HG02885 (cell line): ENCODE data around the gene B4GALNT4.
"Not testable (repeated sequence)": the region's sequence is repeated elsewhere in the genome, so short reads cannot be mapped to it uniquely, and the experiment has no call there.

Experiments used
- ATAC-seq: cut with Tn5 transposase; IDR thresholded peaks from one replicate; pipeline ENCODE4 v1.9.1; 2021; ENCODE audit warnings: mild to moderate bottlenecking; ENCODE audit not compliant: unreplicated experiment, poor library complexity

B4GALNT4 gene

DNA sequence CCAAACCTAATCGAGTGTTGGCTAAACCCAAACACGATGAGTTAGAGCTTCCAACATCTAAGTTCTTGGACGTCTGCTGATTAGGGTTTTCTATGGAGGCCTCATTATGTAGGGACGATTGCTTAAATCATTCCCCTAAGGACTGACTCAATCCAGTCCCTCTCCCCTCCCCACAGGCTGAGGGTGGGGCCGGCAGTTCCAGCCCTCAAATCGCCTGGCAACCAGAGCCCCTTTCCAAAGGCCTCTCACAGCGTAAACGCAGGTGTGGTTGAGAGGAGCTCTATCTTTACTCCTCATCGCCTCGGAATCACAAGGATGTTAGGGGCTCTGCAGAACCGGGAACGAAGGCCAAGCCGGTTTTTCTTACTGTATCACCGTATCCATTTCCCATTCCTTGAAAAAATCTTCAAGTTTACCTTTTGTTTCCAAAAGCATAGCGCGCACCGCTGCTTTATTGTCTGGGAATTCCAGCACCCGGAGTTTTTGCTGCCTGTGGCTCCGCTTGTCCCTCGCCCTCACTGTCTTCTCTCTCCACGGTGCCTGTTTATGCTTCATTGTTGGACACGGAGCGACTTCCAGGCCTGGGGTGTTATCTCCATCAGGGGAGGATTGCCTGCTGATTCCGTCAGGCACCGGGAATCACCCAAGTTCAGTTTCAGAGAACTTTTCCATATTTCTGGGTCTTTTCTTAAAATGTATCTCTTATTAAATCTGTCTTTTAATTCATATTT, 34.9 kb upstream of the B4GALNT4 start:
- ATAC-seq, result no peak

DNA sequence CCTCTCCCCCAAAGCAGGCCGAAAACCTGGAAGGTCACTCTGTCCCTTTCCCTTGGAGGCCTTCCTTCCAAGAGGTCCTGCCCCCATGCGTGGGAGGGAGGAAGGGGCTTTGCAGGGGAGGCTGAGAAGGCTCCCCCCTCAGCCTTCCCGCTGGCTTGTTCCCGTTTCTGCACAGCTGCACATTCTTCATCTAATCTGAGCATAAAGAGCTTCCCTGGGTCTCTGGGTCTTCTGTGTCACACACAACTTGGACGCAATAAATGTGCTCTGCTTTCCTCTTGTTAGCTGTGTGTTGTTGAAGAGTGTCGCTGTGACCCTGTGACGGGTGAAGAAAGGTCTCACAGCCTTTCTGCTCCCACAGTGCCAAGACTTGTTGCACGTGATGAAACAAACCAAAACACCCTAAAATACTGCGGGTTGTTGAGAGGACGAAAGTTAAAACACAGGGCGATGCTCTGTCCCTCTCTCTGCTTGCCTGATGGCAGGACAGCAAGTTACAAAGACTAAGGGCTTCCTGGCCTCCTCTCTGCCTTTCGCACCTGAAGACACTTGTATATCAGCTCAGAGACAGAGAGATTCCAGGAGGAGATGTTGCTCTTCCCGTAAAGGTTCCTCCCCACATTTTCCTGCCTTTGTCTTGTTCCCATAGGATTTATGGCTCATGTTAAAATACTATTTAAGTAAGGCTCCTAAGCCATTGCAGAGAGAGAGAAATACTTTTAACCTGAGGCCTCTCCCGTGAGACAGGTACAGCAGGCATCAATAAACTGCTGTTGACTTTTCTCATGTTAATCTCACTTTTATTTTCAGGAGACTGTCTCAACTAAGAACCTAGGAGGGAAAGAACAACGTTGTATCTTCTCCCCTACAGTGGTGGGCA, 33.3 kb upstream of the B4GALNT4 start:
- ATAC-seq, result no peak

DNA sequence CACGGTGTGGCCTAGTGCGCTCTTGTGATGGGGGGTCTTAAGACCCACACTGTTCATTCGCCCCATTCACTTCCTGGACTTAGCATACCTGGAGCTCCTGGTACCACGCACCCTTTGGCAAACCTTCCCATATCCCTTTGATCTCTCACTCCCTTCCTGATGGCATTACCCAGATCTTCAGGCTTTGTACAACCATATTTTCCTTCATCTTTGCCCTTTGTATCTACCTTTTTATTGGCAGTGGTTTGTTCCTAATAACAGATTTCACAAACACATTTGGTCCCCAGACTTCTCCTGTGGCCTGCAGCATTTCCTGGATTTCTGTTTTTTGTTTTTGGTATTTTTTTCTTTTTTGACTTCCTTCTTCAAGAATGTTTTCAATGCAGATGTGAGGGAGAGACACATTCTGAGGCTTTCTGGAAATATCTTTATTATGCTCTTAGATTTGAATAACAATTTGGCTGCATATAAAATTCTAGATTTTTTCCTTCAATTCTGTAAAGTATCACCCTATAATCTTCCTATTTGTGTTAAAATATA, 32.6 kb upstream of the B4GALNT4 start:
- ATAC-seq, result no peak

DNA sequence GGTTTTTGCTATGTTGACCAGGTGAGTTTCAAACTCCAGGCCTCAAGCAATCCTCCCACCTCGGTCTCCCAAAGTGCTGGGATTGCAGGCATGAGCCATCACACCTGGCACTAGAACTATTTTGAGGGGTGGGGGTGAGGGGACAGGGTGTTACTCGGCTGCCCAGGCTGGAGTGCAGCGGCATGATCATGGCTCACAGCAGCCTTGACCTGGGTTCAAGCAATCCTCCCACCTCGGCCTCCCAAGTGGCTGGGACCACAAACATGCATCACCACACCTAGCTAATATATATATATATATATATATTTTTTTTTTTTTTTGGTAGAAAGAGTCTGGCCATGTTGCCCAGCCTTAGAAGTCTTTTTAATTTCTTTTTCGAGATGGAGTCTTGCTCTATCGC, 31.6 kb upstream of the B4GALNT4 start:
- no peak for ATAC-seq

DNA sequence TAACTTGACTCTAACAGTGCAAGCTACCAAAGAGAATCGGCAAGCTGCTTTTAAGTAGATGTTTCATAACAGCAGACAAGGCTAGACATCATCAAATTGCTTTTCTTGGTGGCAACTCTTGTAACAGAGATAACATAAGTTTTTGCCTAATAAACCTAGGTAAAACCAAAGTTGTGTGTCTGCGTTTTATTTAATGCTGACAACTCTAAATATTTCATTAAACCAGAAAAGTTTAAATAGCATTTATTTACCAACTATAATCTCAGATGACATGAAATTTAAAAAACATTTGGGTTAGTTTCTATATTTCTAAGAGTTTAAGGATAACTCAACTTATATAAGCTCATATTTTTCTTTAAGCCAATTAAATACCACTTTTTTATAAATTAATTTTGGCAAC, 29.3 kb upstream of the B4GALNT4 start:
- ATAC-seq, result no peak

DNA sequence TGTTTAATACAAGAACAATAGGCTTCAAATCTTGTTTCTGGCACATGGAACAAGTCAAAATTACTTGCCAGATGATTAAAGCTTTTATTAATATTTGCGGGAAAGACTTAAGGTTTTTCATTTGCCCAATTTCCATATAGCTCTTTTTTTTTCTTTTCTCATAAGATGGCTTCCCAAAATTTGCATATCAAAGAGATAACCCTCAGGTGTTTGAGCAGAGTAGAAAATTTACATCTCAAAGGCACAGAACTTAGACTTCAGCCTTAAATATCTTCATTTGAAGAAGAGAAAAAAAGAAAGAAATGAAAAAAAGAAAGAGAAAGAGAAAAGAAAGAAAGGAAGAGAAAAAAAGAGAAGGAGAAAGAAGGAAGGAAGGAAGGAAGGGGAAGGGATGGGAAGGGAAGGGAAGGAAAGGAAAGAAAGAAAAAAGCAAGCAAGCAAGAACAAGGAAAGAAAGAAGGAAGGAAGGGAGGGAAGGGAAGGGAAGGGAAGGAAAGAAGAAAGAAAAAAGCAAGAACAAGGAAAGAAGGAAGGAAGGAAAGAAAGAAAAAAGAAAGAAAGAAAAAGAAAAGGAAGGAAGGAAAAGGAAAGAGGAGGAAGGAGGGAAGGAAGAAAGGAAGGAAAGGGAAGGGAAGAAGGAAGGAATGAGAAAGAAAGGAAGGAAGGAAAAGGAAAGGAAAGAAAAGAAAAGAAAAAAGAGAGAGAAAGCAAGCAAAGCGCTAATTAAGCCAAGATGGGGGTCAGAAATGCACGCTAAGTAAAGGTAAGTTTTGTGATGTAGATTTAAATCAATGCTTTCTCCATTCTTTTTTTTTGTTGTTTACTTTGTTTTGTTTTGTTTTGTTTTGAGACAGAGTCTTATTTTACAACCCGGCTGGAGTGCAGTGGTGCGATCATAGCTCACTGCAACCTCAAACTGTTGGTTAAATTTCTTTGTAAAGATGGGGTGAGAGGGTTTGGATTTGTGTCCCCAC, 28.5 kb upstream of the B4GALNT4 start:
- ATAC-seq, result no peak

DNA sequence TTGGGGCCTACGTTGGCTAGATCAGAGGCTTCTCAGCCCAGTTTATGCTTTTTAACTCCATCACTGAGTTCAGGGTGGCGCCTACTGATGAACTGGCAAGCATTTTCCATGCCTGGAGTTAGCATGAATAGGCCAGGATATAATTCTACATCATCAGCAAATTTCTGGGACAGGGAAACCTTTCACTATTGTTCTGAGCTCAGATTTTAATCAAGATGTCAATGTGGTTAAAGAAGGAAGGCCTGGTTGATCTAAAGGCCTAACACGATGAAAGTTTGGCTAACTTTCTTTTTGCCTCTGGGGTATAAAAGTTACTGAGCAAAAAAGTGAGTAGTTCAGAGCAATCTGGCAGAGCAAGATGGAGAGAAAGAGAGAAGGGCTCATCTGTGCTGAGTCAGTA, 27.0 kb upstream of the B4GALNT4 start:
- ATAC-seq, result no peak

DNA sequence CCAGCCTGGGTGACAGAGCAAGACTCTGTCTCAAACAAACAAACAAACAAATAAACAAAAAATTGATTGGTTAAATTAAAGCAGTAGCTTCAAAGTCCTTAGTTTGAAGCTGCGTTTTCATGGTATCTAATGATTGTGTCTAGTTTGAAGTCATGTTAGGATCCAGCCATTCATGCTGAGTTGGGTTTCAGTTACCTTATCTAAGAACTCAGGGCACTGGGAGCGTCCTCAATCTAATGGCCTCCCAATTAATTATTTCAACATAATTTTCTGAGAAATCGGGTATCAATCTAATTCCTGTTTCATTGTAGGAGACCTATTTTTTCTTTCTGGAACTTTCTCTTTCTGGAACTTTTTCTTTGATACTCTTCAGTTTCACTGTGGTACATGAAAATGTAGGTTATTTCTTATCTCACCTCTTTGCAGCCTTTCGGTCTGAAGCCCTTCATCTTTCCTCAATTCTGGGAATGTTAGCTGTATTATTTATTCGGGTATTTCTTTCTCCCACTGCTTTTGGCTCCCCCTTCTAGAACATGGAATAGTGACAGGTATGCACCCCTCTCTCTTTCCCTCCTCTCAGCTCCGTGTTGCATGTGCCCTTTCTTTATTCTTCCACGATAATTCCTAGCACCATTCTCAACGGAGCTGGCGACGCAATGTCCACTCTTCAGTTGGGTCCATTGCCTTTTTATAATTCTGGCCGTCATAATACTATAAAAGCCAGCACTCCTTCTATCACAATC, 24.3 kb upstream of the B4GALNT4 start:
- no peak for ATAC-seq

DNA sequence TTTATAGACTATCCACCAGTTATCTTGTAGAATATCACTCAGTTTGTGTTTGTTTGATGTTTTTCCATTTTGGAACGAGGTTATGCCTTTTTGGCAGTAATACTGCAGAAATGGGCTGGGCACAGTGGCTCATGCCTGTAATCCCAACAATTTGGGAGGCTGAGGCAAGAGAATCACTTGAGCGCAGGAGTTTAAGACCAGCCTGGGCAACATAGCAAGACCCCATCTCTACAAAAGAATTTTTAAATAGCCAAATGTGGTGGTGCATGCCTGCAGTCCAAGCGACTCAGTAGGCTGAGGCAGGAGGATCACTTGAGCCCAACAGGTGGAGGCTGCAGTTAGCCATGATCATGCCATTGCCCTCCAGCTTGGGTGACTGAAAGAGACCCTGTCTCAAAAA, 22.8 kb upstream of the B4GALNT4 start:
- ATAC-seq, result no peak

DNA sequence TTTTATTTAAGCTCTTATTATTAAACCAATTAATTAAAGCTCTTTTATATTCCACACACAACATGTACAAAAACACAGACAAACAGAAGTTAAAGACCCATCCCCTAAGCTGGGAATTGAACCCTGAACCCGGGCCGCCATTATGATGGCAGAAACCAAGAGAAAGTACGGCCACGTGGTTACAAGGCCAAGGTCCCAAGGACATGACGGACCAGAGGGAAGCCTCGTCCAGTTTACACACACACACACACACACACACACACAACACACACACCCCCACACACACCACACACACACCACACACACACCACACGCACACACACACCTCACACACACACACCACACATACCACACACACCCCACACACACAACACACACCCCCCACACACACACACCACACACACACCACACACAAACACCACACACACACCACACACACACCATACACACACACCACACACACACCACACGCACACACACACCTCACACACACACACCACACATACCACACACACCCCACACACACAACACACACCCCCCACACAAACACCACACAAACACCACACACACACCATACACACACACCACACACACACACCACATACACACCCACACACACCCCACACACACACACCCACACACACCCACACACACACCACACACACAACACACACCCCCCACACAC, 19.9 kb upstream of the B4GALNT4 start:
- ATAC-seq, result not testable (repeated sequence)

DNA sequence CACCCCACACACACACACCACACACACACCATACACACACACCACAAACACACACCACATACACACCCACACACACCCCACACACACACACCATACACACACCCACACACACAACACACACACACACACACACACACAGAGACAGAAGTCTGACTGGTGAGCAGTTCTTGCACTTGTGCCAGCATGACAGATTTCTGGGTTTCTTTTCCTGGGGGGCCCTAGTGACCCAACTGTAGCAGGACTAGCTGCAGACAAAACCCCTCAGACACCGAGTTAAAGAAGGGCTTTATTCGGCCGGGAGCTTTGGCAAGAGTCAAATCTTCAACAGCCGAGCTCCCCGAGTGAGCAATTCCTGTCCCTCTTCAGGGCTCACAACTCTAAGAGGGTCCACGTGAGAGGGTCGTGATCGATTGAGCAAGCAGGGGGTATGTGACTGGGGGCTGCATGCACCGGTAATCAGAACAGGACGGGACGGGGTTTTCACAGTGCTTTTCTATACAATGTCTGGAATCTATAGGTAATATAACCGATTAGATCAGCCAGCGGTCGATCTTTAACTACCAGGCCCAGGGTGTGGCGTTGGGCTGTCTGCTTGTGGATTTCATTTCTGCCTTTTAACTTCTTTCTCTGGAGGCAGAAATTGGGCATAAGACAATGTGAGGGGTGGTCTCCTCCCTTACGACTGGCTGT, 19.1 kb upstream of the B4GALNT4 start:
- ATAC-seq, result not testable (repeated sequence)

DNA sequence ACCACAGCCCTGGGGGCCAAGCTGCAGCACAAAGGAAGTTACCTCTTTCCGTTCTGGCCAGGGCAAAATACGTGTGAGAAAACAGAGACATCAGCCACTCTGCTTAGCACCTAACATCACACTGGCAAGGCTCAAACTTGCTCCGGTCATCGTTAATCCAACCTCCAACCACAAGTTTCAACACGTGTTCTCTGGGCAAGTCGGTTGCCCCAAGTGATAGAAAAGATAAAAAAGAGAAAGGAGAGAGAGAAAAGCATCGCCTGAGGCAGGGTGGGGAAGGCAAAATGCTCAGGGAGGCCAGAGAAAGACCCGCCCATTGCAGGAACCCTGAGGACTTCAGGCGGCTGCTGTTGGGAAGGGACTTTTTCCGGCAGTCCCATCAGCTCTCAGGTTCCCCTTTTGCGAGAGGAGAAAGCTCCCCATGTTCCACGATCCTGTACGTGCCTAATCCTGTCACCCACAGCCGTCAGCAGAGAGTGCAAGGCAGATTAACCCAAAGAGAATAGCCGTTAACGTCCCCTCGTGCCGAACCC, 18.5 kb upstream of the B4GALNT4 start:
- ATAC-seq, result no peak

DNA sequence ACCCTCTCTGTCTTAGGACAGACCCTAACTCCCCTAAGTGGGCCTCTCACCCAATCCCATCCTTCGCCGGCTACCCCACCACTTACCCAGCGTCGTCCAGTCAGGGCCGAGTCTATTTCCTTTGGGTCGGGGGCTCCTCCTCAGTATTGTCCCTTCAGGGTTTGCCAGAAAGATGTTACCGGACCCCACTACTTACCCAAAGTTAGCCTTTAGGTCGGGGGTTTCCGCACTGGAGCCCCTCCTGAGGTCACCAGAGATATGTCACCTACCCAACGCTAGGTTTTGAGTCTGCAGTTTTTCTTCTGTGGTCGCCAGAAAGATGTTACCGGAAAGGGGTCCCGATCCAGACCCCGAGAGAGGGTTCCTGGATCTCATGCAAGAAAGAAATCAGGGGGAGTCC, 17.9 kb upstream of the B4GALNT4 start:
- no peak for ATAC-seq

DNA sequence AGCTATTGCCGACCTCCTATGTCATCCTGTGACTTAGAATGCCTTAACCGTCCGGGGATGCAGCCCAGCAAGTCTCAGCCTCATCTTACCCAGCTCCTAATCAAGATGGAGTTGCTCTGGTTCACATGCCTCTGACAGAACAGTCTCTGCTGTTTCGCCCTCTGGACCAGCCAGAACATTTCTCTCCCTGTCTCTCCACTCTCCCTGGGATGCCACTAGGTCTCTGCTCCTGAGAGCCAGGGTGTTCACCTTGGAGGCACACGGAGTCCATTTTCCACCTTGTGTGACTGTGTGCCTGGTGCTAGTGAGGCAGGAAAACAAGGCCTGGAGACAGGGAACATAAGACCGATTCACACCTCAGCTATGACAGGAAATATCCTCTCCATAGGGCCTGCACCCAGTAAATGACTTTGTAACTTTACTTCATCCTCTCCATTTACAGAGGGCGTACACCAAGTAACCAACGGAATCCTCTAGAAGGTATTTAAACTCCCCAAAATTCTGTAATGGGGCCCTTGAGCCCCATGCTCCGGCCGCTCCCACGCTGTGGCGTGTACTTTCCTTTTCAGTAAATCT, 16.8 kb upstream of the B4GALNT4 start:
- no peak for ATAC-seq

DNA sequence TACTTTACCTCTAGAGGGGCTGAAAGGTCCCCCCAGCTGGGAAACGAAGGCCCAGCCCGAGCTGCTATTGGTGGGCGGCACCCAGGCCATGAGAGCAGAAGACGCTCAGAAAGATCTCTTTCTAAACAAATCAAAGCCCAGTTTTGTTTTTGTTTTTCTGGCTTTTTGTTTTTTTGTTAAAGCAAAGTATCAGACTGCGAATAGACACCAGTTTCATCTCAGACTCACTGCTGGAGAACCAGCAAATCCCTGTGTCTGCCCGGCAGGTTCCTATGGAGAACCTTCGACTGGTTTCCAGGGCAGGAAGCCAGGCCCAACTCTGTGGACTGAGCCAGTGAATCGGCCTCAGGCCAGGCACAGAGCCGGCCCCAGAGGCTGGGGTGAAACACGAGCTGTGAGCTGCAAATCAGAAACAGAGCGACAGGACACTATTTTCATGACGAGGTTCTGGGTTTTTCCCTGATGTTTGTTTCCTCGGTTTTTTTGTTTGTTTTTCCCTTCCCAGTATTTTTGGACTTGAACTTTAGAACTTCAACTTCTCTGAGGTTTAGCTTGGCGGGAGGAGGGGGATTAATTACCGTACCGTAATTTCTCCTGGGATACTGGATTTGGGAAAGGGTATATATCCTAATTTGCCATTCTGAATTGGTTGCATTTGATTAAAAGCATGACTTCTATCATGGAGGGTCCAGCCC, 16.0 kb upstream of the B4GALNT4 start:
- ATAC-seq, result no peak

DNA sequence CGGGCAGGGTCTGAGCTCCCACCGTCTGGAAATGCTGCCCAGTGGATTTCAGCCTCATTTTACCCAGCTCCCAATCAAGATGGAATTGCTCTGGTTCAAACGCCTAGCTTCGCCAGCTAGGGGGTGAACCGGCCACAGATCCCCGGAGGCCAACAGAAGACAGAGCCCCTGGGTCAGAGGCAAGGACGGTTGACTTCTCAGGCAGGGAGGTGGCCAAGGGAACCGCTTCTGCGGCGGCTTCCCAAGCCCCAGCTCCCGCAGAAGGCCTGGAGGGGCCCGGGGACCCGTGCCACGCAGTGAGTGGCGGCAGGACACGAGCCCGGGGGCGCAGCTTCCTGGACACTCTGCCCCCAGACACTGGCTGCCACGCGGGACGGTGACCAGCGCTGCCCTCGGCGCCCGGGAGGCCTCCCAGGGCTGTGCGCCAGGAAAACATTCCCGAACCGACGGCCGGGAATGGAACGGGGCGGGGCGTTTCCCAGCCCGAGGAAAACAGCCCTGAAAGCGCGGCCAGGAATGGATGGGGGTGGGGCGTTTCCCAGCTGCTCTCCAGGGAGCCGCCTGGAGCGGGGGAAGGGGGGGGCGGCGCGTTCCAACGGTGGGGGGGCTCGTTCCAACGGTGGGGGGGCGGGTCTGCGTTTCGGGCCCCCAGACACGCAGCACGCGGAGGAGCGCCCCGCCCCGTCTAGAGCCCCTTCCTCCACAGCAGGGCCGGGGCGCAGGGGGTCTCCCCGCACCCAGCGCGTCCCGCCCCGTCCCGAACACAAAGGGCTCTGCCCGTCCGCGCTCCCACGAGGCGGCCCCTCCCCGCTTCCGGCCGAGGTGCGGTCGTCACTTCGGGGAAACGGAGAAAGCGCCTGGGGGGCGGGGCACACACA, 13.5 kb upstream of the B4GALNT4 start:
- ATAC-seq, result peak; percentile 62
